NCI-H1436 (cell line): Measurements from ENCODE around the gene JADE3.
A peak's percentile ranks its signal among the peaks of the same experiment; 100 is the strongest.

ENCODE experiments used
- DNase-seq: peaks from one replicate; lab custom pipeline; 2025; lab: John Stamatoyannopoulos, UW

The JADE3 gene

DNA sequence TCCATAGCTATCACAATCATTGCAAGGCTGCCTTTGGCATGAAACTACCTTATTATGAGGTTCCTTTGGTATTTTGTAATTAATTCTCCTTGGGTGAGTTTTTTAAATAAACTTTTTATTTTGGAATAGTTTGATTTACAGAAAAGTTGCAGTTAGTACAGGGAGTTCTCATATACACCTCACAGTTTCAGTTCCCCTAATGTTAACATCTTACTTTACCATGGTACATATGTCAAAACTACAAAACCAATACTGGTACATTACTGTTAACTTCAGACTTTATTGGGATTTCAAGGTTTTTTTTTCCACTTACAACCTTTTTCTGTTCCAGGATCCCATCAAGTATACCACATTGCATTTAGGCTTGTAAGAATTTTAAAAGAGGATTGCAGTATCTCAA is 114.0 kb downstream of the JADE3 start:
- no peak for DNase-seq

GRCh38 chrX:47030339-47030738 is 118.1 kb downstream of the JADE3 start:
- DNase-seq: peak; percentile 44

- DNase-seq: no peak
Measured at GRCh38 chrX:47047989-47048388, 135.8 kb downstream of the JADE3 start.

GRCh38 chrX:47059142-47059874 is 147.1 kb downstream of the JADE3 start:
- DNase-seq: no peak

GRCh38 chrX:47060708-47061107 is 148.5 kb downstream of the JADE3 start:
- no peak for DNase-seq

- DNase-seq: no peak
Measured at GRCh38 chrX:47061238-47061919, 149.2 kb downstream of the JADE3 start.

- no peak for DNase-seq
Measured at GRCh38 chrX:47063179-47063578, 151.0 kb downstream of the JADE3 start.

DNA sequence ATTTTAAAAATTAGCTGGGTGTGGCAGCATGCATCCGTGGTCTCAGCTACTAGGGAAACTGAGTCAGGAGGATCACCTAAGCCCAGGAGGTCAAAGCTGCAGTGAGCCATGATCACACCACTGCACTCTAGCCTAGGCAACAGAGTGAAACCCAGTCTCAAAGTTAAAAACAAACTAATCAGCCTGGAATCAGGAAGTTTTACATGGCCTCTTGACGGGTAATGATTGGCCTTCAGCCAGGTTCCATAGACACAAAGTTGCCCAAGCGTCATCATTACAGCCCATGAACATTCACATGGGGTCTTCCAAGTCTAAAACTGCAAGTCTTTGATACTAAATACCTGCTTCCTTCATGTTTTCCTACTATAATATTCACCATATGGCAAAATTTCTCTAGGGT is 156.0 kb downstream of the JADE3 start:
- DNase-seq: no peak

- DNase-seq: no peak
Measured at GRCh38 chrX:47068720-47069119, 156.5 kb downstream of the JADE3 start.

DNA sequence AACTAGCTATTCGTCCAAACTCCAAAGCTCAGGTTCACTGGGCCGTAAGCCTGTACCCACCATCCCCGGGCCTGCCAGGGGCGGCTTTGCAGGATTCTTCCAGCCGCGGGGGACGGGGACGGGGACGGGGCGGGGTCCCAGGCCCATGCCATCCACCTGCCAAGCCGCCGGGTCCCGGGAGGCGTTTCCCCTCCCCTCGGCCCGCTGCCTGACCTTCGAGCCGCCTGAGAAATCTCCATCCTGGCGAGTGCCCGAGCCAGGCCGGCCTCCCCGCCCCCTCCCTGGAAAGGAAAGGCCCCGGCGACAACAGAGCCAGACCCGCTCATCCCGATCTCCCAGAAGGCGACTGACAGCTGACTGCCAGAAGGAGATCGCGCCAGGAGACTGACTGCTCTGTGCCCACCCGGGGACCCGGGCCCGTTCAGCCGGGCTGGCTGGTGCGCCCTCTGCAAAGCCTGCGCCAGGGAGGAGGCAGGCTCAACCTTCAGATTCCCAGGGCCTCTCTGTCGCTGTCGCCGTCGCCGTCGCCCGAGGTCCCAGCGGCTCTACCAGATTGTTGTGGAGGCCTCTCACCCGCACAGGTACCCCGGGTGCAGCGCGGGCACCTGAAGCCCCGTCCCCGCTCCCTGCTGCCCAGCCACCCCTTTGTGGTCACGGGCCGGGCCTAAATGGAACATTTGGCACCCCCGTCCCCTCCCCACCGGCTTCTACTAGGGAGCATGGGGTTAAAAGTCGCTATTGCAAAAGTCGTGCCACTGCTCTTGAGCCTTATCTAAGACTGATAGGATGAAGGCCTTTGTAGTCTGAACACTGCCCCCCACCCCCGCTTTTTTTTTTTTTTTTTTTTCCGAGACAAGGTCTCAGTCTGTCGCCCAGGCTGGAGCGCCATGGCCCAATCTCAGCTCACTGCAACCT is 166.2 kb downstream of the JADE3 start, which contains the start of gene RGN:
RGN (plus strand) TSS at position 315 of the 915 bp plus-strand sequence. CDS start 2,702 bp downstream, outside the sequence.
- DNase-seq: no peak

- DNase-seq: no peak
Measured at GRCh38 chrX:47080215-47080914, 168.1 kb downstream of the JADE3 start.

DNA sequence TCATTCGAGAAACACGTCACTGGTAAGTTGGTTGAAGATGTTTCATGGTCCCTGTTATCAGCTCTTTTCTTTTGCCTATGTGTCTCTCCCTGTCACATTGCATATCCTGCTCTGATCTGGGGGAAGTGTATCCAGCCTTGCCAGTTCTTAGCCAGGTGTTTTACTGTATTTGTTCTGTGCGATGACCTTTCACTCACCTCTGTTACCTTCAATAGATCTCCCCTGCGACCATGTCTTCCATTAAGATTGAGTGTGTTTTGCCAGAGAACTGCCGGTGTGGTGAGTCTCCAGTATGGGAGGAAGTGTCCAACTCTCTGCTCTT is 168.7 kb downstream of the JADE3 start:
- no peak for DNase-seq

GRCh38 chrX:47091149-47091775 is 179.0 kb downstream of the JADE3 start:
- DNase-seq: no peak

DNA sequence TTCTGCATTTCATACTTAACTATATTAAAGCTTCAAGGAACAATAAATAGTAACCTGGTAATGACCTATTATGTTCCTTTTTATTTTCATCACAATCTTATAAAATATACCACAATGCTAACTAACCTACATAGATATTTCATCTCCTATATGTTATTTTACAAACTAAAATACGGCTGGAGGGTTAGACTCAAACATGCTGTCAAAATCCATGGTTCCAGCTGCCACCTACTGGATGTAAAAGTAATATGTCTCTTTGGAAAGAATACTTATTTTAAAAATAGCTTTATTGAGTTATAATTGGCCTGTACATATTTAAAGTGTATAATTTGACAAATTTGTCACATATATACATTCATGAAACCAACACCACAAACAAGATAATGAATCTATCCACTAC is 181.0 kb downstream of the JADE3 start:
- DNase-seq: peak; percentile 5

DNA sequence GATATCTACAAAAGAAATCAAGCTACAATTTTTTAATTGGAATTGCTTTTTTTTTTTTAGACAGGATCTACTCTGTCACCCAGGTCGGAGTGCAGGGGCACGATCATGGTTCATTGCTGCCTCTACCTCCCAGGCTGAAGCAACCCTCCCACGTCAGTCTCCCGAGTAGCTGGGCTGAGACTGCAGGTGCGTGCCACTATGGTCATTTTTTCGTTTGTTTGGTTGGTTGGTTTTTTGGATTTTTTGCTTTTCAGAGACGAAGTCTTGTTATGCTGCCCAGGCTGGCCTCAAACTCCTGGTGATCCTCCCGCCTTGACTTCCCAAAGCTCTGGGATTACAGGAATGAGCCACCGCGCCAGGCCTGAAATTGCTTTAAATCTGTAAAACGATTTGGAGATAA is 181.6 kb downstream of the JADE3 start:
- DNase-seq: no peak

DNA sequence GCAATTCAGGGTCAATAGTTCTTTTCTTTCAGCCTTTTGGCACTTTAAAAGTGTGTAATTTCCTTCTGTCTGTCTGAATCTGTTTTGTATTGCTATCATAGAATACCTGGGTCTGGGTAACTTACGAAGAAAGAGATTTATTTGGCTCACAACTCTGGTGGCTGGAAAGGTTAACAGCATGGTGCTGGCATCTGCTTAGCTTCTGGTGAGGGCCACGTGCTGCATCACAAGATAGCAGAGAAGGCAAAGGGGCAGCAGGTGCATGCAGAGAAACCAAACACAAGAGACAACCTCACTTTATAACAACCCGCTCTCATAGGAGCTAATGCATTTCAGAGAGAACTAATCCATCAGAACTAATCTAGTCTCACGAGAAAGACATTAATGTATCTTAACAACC is 184.8 kb downstream of the JADE3 start:
- DNase-seq: no peak

- no peak for DNase-seq
Measured at GRCh38 chrX:47098338-47099094, 186.3 kb downstream of the JADE3 start.

- DNase-seq: no peak
Measured at GRCh38 chrX:47101206-47101605, 189.0 kb downstream of the JADE3 start.
